ENCODE results near the gene TUG1.

The TUG1 gene

DNA sequence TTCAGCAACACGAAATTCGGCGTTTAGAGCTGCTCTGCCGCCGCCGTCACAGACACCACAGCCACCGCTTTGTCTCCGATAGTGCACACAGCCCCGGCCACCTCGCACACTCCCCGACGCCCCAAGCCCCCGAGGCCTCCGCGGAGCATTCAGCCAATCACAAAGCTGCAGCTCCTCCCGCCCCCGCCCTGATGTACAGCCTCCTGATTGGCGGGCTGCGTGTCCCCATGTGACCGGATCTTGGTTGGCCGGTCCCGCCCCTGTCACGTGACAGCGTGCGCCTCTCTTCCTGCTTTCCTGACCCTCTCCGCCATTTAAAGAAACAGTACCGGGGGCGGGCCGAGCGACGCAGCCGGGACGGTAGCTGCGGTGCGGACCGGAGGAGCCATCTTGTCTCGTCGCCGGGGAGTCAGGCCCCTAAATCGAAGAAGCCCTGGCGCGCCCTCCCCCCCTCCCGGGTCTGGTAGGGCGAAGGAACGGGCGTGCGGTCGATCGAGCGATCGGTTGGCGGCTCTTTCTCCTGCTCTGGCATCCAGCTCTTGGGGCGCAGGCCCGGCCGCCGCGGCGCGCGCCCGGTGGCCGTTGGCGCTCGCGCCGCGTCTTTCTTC is at the start of gene TUG1:
Gene TUG1, plus strand, starts transcription at position 342 of the 608 bp plus-strand sequence.
- DNase-seq (ENCODE audit: low spot score), result peak; percentile 98

- no peak for DNase-seq (ENCODE audit: low spot score)
These were observed 49.1 kb upstream of the TUG1 start for GRCh38 chr22:30919973-30920372.

DNA sequence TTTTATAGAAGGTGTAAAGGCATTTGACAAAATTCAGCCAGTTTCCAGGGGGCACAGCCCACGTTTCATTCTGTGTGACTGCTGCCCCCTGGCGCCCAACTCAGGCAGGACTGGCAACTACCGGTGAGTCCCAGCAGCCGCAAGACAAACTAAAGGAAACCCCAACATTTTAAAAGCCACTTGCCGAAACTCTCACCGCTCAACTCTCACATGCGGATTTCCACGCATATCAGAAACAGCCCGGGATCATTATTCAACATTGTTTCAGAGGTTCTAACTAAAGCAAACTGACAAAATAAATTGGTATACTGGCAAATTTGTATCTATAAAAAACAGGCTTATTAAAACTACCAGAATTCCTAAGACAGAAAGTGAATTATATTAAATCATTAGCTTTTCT is 48.7 kb upstream of the TUG1 start:
- DNase-seq (ENCODE audit: low spot score), result peak; percentile 84

GRCh38 chr22:30921108-30921507 is 48.0 kb upstream of the TUG1 start:
- no peak for DNase-seq (ENCODE audit: low spot score)

- DNase-seq (ENCODE audit: low spot score), result no peak
These were observed 46.9 kb upstream of the TUG1 start for GRCh38 chr22:30922151-30922611.

DNA sequence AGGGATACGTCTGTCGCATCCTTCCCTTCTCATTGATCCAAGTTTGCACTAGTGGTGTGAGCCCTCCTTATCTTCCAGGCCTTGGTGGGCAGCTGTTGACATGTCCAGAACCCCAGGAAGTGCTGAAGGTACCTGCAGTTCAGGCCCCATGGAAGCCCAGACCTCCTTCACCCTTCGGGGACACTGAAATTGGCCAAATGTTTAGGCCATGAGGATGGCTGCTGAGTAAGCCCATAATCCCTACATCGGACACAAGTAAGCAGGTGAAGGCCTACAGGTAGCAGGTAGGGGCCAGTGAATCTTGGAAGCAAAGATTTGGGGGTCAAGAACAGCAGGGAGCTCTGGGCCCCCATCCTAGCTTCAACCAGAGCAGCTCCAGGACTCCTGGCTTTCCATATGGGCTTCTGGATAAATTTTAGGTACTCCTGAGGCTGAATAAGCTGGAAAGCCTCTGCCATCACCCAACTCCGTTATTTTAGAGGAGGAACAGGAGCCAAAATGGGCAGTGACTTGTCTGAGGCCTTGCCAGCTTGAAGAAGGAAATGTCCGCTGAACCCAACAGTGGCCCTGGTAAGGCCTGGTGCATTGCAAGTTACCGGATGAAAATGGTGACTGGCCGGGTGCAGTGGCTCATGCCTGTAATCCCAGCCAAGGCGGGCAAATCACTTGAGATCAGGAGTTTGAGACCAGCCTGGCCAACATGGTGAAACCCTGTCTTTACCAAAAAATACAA is 45.7 kb upstream of the TUG1 start:
- no peak for DNase-seq (ENCODE audit: low spot score)

DNA sequence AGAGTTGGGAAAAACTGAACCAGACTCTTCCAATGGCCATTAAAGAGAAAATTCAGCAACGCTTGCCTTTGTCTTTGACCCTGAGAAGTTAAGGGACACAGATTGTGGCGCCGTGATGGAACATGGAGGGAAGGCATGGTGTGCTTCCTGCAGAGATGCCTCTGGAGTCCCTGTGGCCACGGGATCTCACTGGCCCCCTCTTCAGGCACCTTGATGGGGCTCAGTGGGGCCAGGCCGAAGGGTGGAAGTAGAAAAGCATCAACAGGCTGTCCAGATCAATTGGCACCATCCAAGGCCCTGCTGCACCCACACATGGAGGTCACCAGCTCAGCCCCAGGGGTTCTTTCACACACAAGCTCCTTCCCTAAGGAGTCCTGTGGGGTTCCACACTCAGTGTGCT is 43.4 kb upstream of the TUG1 start:
- no peak for DNase-seq (ENCODE audit: low spot score)

- no peak for DNase-seq (ENCODE audit: low spot score)
These were observed 42.4 kb upstream of the TUG1 start for GRCh38 chr22:30926706-30927105.

- no peak for DNase-seq (ENCODE audit: low spot score)
These were observed 41.3 kb upstream of the TUG1 start for GRCh38 chr22:30927806-30928205.

DNA sequence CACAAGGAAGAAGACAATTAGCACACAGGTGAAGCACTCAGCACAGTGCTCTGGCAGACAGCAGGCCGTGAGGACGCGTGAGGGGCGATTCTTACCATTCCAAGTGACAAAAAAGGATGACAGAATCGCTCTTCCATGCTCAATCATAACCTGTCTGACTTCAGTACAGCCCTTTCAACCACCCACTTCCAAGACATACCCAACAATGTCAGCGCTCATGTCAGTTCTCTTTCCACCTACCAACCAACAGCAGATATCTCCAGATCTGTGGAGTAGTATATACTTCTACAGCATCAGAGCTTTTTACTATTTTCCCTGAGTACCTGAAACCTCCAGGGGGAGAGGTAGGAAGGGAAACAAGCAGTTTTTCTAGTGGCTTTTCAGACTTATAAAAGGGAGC is 40.7 kb upstream of the TUG1 start:
- no peak for DNase-seq (ENCODE audit: low spot score)

- no peak for DNase-seq (ENCODE audit: low spot score)
These were observed 38.8 kb upstream of the TUG1 start for GRCh38 chr22:30930228-30930627.

GRCh38 chr22:30931541-30932300 is 37.3 kb upstream of the TUG1 start:
- DNase-seq (ENCODE audit: low spot score), result no peak

DNA sequence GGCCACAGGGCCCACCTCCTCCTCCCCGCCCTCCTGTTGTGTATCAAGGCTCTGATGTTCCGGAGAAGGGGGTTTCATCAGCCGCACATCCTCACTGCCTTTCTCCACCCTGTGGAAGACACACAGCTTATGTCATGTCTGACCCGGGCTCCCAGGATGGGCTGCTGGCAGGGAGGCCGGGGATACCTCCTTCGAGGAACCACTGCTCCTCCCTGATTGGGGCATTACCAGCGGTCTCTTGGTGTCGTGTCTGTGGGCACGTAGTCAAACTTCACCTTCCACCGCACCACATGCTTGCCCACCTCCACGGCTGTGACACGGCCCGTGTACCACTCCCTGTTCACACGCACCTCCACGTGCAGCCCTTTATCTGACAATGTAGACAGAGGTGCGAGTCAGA is 36.4 kb upstream of the TUG1 start:
- no peak for DNase-seq (ENCODE audit: low spot score)

- DNase-seq (ENCODE audit: low spot score), result no peak
These were observed 35.6 kb upstream of the TUG1 start for GRCh38 chr22:30933457-30933856.

GRCh38 chr22:30934053-30934452 is 35.0 kb upstream of the TUG1 start:
- no peak for DNase-seq (ENCODE audit: low spot score)

- no peak for DNase-seq (ENCODE audit: low spot score)
These were observed 28.2 kb upstream of the TUG1 start for GRCh38 chr22:30940685-30941362.

GRCh38 chr22:30941363-30941740 is 27.7 kb upstream of the TUG1 start:
- no peak for DNase-seq (ENCODE audit: low spot score)

- DNase-seq (ENCODE audit: low spot score), result no peak
These were observed 25.7 kb upstream of the TUG1 start for GRCh38 chr22:30943368-30943767.

GRCh38 chr22:30944986-30945385 is 24.1 kb upstream of the TUG1 start:
- no peak for DNase-seq (ENCODE audit: low spot score)

GRCh38 chr22:30945653-30946052 is 23.4 kb upstream of the TUG1 start:
- no peak for DNase-seq (ENCODE audit: low spot score)

DNA sequence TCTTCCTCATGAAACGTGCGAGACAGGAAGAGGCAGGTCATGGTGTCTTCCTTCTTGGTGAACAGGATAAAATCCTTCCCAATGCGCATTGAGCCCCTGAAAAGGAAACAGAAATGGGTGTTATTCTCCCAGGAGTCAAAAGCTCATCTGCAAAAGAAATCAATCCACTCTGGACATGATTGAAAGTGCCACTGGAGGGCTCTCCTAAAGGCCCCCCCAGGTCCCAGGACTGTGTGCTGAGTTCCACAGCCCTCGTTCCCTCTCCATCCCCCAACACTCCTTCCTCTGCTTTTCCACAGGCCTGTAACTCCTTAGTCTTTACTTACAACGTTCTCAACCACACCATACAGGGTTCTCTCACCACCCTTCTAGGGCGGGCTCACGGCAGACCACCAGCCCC is 22.7 kb upstream of the TUG1 start:
- DNase-seq (ENCODE audit: low spot score), result no peak

DNA sequence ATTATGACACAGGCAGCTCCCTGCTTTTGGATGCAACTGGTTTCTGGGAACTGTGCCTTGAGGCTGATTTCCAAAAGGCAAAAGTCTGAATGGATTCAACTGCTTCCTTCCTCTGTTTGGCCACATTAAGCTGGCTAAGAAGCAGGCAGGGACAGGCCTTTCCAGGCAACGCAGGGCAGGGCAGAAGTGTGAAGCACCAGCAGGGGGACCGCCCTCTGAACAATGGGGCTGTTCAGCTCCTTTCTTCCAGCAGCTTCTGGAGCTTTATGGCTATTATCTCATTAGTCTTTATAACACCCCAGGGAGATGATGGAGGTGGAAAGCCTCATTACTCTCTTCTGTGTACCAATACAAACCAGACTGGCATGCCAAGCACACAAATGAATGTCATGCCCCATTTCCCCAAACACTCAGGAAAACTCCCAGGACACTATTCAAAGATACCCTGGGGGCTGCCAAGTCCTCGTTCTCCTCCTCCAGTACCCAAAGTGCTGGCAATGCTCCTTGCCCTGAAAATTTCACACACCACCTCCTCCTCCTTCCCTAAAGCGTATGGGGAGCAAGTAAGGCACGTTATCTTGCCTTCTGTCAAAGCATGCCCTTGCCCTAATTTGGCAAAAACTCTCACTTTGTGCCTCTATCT is 21.8 kb upstream of the TUG1 start:
- no peak for DNase-seq (ENCODE audit: low spot score)

Data from NAMALWA (cell line).